GM12891 (cell line): ENCODE results near the gene GYS1.
A peak's percentile ranks its signal among the peaks of the same experiment; 100 is the strongest.
"Not testable (repeated sequence)": the region's sequence is repeated elsewhere in the genome, so short reads cannot be mapped to it uniquely, and the experiment has no call there.

ENCODE experiments used
- DNase-seq: peaks from one replicate; pipeline ENCODE4 v3.0.0; 2011; ENCODE audit warnings: low spot score; ENCODE audit not compliant: insufficient read length
- FAIRE-seq: peaks from 2 replicates; lab custom pipeline; 2011; peaks lifted over from hg19 to GRCh38; lab: Jason Lieb, UNC
- PAX5 ChIP-seq: IDR thresholded peaks from 2 replicates; pipeline ENCODE4 v1.6.1; 2011; ENCODE audit warnings: low read length, moderate library complexity, mild to moderate bottlenecking; ENCODE audit not compliant: insufficient read depth, severe bottlenecking
- POLR2A ChIP-seq: IDR thresholded peaks from 2 replicates; pipeline ENCODE4 v1.6.1; 2011; ENCODE audit warnings: low read depth, low read length, control low read depth
- POLR2AphosphoS5 ChIP-seq: IDR thresholded peaks from 2 replicates; pipeline ENCODE4 v1.6.1; 2011; ENCODE audit warnings: low read depth, low read length, control low read depth
- POU2F2 ChIP-seq: IDR thresholded peaks from 2 replicates; pipeline ENCODE4 v1.6.1; 2011; ENCODE audit warnings: low read depth, mild to moderate bottlenecking, control low read depth, low read length, moderate library complexity
- SPI1 ChIP-seq: IDR thresholded peaks from 2 replicates; pipeline ENCODE4 v1.6.1; 2011; ENCODE audit warnings: low read depth, low read length, control low read depth
- TAF1 ChIP-seq: IDR thresholded peaks from 2 replicates; pipeline ENCODE4 v1.6.1; 2011; ENCODE audit warnings: low read depth, low read length, control low read depth

GYS1 gene

DNA sequence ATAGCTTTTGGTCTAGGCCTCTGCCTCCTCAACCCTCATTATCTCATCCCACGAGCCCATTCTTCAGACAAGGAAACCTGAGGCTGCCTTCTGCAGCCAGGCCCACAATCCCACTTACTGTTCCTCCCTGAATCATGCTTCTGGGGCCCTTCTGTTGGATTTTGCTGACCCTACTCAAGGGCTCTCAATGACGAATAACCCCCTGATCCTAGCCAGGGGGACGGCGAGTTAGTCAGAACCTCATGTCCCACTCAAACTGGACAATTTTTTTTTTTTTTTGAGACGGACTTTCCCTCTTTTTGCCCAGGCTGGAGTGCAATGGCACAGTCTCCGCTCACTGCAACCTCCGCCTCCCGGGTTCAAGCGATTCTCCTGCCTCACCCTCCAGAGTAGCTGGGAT lies 29.0 kb upstream of the GYS1 start:
- FAIRE-seq (no peak), DNase-seq (no peak)
- no peak for TF ChIP-seq PAX5
- no peak for TF ChIP-seq TAF1
- TF ChIP-seq POLR2A: no peak
- TF ChIP-seq SPI1: no peak
- TF ChIP-seq POLR2AphosphoS5: no peak
- no peak for TF ChIP-seq POU2F2

DNA sequence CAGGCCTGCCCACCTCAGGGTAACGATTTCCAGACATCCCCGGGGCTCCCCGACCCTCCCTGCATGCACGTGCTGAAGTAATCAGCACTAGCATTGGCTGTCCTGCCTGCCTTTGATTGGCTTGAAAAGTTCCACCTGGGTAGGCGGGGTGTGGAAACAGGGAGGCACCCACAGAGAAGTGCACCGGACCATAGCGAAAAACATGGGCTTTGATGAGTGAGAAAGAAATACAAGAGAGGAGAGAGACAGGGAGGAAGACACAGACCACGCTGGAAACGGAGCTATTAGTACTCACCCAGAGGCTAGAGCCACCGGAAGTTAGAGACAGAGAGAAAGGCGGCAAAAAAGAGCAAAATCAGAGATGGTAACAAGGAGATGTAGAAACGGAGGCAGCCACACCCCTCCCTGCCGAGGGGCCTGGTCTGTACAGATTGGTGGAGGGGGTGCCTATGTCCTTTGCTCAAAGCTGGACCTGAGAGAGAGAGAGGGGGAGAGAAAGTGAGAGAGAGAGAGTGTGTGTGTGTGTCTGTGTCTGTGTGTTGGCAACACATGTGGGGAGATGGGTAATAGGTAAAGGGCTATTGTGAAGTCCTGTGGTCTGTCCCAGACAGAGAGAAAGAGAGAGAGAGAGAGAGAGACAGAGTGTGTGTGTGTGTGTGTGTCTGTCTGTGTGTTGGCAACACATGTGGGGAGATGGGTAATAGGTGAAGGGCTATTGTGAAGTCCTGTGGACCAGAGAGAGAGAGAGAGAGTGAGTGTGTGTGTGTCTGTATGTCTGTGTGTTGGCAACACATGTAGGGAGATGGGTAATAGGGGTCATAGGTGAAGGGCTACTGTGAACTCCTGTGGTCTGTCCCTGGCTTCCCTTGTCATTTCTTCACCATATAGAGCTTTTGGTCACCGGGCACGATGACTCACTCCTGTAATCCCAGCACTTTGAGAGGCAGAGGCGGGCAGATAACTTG lies 28.1 kb upstream of the GYS1 start:
- TF ChIP-seq POLR2AphosphoS5 (no peak), PAX5 (no peak), TAF1 (no peak), POU2F2 (no peak), POLR2A (no peak), SPI1 (no peak)
- FAIRE-seq: no peak
- DNase-seq: no peak

DNA sequence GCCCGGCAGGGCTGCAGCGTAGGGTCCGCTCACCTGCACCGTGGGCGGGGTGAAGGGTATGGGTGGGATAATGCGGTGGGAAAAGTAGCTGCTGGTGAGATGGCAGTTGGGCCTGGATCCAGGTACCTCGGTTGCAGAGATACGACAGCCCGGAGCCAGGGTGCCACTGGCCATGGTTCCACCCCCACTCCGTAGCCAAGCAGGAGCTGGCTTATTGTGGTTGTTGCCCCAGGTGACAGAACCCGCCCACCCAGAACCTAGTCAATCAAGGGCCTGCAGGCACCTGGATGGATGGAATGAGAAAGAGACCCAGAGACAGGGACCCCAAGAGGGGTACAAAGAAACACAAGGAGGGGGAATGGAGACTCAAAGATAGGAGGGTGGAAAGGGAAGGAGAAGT lies 27.2 kb upstream of the GYS1 start:
- FAIRE-seq (no peak), DNase-seq (no peak)
- TF ChIP-seq POU2F2 (no peak), POLR2AphosphoS5 (no peak), POLR2A (no peak), PAX5 (no peak), SPI1 (no peak), TAF1 (no peak)

DNA sequence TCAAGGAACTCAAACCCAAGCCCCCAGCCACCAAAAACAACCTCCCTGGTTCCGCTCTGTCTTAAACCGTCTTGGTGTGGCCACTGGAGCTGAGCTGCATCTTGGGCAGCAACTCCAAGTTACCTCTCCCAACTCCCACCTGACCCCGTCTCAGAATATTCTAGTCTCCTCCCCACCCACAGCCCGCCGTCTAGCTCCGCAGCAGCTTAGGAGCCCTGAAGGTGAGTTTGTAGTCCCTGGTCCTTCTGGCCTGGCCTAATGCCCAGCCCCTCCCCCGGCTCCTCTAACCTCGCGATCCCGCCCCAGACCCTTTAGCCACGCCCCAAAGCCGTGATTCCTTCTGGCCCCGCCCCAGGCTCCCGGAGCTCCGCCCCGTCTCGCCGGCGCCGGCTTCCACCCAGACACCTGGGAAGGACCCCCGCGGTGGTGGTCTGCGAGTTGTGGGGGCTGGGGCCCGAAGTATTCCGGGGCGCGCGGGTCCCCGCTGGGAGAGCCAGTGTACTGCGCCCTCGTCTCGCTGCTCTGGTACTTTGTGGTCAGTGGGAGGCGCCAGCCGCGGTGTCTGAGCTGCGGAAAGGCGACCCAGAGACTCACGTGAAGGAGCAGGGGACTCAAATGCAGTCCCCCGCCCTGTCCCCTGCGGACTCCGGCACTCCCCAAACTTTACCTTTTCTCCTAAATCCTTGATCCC lies 26.3 kb upstream of the GYS1 start:
- no peak for DNase-seq
- FAIRE-seq: no peak
- TF ChIP-seq POLR2A (no peak), POLR2AphosphoS5 (no peak)

DNA sequence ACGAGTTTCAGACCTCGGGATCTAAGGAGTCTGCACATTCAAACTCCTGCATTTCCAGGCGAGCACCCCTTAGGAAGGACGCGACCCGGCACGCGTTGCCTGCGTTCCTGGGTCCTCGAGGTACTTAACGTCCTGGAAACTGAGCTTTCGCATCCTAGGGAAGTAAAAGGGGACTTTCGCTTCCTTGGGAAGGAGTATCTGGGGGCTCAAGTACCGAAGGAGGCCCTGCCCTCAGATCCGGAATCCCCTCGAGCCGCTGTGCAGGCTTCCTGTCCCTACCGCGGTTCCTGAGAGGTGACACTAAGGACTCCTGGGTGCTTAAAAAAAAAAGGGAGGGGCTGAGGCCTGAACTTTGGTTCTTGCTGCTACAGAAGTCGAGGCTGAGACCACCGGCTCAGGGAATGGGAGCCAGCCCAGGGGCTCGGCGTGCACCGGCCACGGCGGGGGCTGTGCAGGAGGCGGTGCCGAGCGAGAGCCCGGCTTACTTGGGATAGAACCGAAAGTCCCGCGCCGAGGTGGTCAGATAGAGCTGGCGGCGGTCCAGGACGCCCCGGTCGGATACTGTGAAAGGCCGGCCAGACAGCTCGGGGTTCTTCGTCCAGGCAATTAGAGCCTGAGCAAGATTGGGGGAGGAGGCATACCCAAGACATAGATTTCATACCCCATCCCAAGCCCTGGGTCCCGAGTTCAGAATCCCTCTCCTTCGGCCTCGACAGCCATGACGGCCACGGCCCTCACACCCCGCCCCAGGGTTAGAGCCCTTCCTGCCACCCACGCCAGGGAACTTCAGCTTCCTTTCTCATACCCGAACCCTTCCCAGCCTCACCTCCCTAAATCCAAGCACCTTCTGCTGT lies 25.5 kb upstream of the GYS1 start:
- DNase-seq: not testable (repeated sequence)
- FAIRE-seq: peak; percentile 13

DNA sequence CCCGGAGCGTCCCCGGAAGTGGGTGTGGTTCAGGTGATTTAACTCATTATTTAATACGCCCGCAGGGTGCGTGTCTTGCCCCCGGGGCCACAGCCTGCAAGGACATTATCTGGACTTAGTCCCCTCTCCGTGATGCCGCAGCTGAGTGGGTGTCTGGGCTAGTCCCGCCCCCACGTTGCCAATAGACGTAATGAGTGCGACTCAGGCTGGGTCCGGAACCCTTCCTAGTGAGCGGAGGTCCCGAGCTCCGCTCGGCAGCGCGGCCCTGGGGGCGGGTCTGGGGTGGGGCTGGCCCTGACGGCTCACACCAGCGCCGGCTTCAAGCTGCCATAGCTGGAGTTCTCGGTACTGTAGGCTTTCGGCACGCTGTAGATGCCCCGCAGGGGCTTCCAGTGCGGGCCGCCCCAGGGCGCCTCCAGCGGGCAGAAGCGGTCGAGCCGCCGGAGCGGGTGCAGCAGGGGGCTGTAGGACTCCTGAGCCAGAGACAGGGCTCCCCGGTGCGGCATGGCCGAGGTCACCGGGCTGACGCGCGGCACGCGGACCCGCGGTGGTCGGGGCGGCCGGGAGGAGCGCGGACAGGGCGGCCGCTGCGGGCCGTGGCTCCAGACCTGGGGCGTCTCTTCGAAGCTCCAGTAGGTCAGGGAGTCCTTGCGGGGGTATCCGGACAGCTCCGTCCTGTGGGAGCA lies 24.7 kb upstream of the GYS1 start:
- FAIRE-seq (peak; percentile 45), DNase-seq (peak; percentile 89)
- TF ChIP-seq SPI1 (no peak), PAX5 (no peak), TAF1 (no peak)

DNA sequence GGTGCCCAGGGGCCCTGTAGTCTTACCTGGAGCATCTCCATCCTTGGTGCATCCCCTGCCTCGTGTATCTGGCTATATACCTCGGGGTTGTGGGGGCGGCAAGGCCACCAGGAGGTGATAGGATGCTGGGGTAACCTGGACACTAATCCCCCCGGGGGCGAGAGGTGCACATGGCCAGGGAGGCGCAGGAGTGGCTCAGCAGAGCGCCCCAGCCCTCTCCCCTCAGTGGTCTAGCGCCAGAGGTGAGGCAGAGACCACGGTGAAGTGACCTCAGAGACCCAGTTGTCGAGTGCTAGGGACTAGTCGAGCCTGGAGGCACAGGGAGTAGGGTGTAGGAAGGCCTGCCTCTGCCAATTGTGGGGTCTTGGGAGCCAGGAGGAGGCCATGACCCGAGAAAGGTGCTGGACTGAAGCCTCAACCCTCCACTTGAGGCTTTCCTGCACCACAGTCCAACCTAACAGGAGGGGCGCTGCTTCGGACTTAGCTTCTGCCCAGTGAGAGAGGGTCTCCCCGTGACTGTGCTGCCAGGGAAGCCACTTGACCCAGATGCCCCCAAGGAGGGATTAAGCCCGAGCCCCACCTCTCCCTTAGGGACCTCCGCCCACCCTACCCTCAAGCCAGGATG lies 24.0 kb upstream of the GYS1 start, which contains the start of gene LHB:
Gene LHB (minus strand): TSS at position 51 of the 625 bp plus-strand sequence. CDS start 10 bp downstream, at position 41.
- TF ChIP-seq TAF1: no peak
- no peak for TF ChIP-seq POLR2A
- TF ChIP-seq SPI1: no peak
- TF ChIP-seq POU2F2: no peak
- TF ChIP-seq POLR2AphosphoS5: no peak
- no peak for TF ChIP-seq PAX5
- FAIRE-seq (no peak), DNase-seq (no peak)

DNA sequence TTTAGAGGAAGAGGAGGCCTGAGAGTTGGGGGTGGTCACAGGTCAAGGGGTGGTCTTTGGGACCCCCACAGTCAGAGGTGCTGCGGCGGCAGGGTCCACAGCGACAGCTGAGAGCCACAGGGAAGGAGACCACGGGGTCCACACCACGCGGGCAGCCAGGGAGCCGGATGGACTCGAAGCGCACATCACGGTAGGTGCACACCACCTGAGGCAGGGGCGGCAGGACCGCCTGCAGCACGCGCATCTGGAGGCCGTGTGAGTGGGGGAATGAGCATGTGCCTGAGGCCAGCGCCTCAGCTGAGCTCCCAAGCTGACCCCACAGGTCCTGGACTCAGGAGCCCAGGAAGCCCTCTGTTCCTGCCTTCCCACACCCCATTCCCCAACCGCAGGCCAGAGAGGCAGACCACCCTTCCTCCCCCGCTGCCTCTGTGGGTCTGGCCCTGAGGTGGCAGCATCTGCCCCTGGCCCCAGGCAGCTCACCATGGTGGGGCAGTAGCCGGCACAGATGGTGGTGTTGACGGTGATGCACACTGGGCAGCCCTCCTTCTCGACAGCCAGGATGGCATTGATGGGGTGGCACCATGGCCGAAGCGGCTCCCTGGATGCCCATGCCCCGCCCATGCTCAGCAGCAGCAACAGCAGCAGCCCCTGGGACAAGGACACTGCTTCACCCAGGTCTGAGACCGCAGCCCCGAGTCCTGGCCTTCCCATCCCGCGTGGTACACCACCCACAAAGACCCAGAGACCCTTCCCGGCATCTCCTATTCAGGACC lies 23.1 kb upstream of the GYS1 start:
- TF ChIP-seq POU2F2 (no peak), PAX5 (no peak), TAF1 (no peak), POLR2A (no peak), POLR2AphosphoS5 (no peak), SPI1 (no peak)
- DNase-seq (no peak), FAIRE-seq (no peak)

DNA sequence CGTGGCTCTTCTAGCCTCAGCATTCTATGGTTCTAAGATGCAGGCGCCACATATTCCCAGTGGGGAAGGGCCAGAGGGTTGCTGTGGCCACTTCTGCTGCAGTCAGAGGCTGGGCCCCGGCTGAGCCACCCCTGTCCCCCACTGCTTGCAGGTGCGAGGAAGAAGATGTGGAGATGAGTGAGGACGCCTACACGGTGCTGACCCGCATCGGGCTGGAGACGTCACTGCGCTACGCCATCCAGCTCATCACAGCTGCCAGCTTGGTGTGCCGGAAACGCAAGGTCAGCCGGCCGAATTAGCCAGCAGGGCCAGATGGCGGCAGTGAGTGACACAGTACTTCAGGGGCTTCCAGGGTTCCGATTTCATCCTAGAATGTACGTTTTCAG lies 21.8 kb upstream of the GYS1 start:
- FAIRE-seq (no peak), DNase-seq (no peak)
- TF ChIP-seq POLR2A (no peak), POLR2AphosphoS5 (no peak), PAX5 (no peak), POU2F2 (no peak)
